Esophagus muscularis mucosa (tissue), 4 donors: ENCODE results near the gene SMIM35.

Source experiments
- CTCF ChIP-seq, 3 experiments: fragments of 200-600 bp in 2 of 3; fragments of 450-650 bp in 1 of 3; sonication (generic) in 2 of 3; IDR thresholded peaks; one replicate each; pipeline ENCODE4 v1.5.1; 2017 to 2019; ENCODE audit warnings: antibody characterized with exemption in 3 of 3, mild to moderate bottlenecking in 2 of 3, moderate library complexity in 1 of 3
- EP300 ChIP-seq: sonication (generic); formaldehyde crosslinking; IDR thresholded peaks from one replicate; pipeline ENCODE4 v1.6.1; 2017; ENCODE audit warnings: antibody characterized with exemption
- POLR2A ChIP-seq: fragments of 450-650 bp; IDR thresholded peaks from one replicate; pipeline ENCODE4 v1.6.1; 2017; ENCODE audit warnings: antibody characterized with exemption, moderate library complexity, mild to moderate bottlenecking, low read depth
- POLR2AphosphoS5 ChIP-seq, 2 donors: sonication (generic); formaldehyde crosslinking; IDR thresholded peaks; one replicate each; pipeline ENCODE4 v1.6.1; 2017; ENCODE audit warnings: antibody characterized with exemption in 2 of 2

GRCh38 chr11:118033443-118033842 is 53.3 kb downstream of the SMIM35 start:
- no peak for TF ChIP-seq CTCF (IDR thresholded peaks at IDR 0.05)
- TF ChIP-seq EP300 = no peak
- TF ChIP-seq POLR2A = no peak
- TF ChIP-seq POLR2AphosphoS5 (IDR thresholded peaks at IDR 0.05) = no peak
